Hematopoietic multipotent progenitor cell treated with erythropoietin and hydrocortisone succinate and interleukin-3 and kit ligand, for 4 days (in vitro differentiated cells): Measurements from ENCODE around the gene KRTAP10-9.

ENCODE experiments used
- DNase-seq: peaks from one replicate; pipeline ENCODE4 v3.0.0-alpha.2; 2015

The KRTAP10-9 gene

GRCh38 chr21:44667612-44668011, 40.7 kb downstream of the KRTAP10-9 start:
- no peak for DNase-seq

- DNase-seq, result no peak
These were observed 43.9 kb downstream of the KRTAP10-9 start for GRCh38 chr21:44670642-44671432.

DNA sequence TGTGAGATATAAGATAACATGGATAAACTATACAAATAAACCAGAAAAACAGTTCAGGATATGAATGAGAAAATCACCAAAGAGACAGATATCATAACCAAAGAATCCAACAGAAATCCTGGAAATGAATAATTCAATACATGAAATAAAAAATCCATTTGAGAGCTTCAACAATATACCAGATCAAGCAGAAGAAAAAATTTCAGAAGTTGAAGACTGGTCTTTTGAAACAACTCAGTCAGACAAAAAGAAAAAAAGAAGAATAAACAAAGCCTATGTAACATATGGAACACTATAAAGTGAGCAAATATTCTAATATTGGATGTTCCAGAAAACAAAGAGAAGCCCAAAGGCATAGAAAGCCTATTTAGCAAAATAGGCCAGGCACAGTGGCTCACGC, 45.0 kb downstream of the KRTAP10-9 start:
- DNase-seq, result no peak

DNA sequence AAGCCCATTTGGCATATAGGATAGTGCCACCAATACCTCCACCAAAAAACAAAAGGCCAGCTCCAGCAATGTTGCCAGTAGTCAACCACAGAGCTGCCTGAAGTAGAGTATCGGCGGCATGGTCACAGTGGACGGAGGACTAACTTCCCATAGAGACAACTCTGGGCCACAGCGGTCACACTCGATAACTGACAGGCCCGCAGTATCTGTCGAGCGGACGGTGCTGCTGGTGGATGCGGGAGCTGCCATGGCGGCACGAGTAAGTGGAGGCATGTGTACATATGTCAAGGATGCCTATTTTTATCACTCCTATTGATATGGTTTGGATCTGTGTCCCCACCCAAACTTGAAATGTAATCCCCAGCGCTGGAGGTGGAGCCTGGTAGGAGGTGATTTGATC, 51.0 kb downstream of the KRTAP10-9 start:
- no peak for DNase-seq
